Stimulated activated CD4-positive, alpha-beta T cell treated with anti-CD3 and anti-CD28 coated beads, Interleukin-4, amount 100 ng/mL, for 24 hours (primary cell): ENCODE data around the gene KIF23.
"Not testable (repeated sequence)": the region's sequence is repeated elsewhere in the genome, so short reads cannot be mapped to it uniquely, and the experiment has no call there.

ENCODE experiments used
- DNase-seq: peaks from one replicate; pipeline ENCODE4 v3.0.0-alpha.2; 2020

The KIF23 gene

GRCh38 chr15:69413822-69414700 lies at the start of gene KIF23:
Gene KIF23 (plus strand): TSS chr15:69414349. CDS start chr15:69414466, 117 bp downstream.
- DNase-seq: peak; percentile 92

- no peak for DNase-seq
Observed at GRCh38 chr15:69367236-69367635, 46.9 kb upstream of the KIF23 start.

- DNase-seq: no peak
Observed at GRCh38 chr15:69369631-69370030, 44.5 kb upstream of the KIF23 start.

- no peak for DNase-seq
Observed at GRCh38 chr15:69373406-69373805, 40.7 kb upstream of the KIF23 start.

GRCh38 chr15:69375151-69375790 lies 38.9 kb upstream of the KIF23 start:
- no peak for DNase-seq

DNA sequence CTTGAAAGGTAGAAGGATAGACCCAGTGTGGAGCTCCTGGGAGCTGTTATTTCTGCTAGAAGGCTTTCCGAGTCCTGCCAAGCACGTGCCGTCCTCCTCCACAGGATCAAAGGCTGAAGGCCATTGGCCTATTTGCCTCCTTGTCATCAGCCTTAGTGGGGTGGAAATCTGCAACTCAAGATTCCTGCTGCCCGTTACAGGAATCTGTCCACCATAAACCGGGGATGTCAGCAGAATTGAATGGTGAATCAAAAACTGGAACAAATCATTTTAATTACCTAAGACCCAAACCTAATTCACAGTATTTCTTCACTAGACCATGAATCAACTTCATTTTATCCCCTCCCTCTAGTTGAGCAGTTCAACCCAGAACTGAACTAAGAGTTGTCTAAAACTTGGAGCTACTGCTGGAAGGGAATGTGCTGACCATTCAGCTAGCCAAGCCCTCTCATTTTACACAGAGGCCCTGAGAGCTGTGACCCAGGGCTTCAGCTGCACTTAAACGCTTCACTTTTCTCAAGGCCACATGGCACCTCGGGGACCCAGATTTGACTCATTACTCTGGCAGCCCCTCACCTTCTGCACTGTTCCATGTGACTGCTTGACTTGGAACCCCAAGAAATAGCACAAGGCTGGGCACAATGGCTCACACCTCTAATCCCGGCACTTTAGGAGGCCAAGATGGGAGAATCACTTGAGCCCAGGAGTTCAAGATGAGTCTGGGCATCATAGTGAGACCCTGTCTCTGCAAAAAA lies 36.8 kb upstream of the KIF23 start:
- DNase-seq: no peak

- no peak for DNase-seq
Observed at GRCh38 chr15:69380100-69380725, 33.9 kb upstream of the KIF23 start.

- DNase-seq: no peak
Observed at GRCh38 chr15:69380726-69381105, 33.4 kb upstream of the KIF23 start.

DNA sequence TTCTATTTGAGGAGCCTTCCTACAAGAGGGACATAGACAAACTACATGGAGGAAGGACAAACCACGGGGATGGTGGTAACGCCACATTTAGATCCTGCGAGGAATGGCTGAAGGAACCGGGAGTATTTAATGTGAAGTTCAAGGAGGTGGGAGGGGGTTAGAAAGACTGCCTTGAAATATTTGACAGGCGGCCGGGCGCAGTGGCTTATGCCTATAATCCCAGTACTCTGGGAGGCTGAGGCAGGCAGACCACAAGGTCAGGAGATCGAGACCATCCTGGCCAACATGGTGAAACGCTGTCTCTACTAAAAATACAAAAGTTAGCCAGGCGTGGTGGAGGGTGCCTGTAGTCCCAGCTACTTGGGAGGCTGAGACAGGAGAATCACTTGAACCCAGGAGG lies 32.0 kb upstream of the KIF23 start:
- not testable (repeated sequence) for DNase-seq

DNA sequence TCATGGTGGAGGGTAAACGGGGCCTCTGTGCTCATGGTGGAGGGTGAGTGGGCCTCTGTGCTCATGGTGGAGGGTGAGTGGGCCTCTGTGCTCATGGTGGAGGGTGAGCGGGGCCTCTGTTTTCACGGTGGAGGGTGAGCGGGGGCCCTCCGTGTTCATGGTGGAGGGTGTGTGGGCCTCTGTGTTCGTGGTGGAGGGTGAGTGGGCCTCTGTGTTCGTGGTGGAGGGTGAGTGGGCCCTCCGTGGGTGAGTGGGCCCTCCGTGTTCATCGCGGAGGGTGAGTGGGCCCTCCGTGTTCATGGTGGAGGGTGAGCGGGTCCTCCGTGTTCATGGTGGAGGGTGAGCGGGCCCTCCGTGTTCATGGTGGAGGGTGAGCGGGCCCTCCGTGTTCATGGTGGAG lies 30.1 kb upstream of the KIF23 start:
- DNase-seq: not testable (repeated sequence)

GRCh38 chr15:69384626-69385598 lies 29.2 kb upstream of the KIF23 start:
- DNase-seq: no peak

DNA sequence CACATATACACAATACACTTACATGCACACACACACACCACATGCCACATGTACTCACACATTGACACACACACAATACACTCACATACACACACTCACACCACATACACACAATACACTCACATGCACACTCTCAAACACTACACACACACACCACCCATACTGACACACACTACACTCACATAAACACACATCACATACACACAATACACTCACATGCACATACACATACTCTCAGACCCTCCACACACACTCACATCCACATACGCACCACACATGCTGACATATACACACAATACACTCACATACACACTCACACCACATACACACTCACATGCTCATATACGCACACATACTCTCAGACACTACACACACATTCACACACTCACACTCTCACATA lies 28.3 kb upstream of the KIF23 start:
- DNase-seq: no peak

DNA sequence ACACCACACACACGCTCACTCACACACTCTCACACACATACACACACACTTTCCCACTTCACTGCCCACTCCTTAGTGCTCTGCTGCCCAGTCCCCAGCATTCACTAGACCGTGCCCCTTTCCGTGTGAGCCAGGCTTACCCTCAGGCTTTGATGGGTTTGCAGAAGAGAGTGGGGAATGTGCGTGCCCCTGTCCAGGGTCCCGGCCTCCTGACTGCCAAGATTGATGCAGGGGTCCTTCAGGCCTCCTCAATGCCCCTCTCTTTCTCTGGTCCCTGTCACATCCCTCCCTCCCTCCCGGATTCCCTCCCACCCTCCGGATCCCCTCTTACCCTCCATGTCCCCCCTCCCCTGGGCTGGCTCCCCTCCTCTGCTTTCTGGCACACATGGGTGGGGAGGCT lies 27.9 kb upstream of the KIF23 start:
- no peak for DNase-seq

DNA sequence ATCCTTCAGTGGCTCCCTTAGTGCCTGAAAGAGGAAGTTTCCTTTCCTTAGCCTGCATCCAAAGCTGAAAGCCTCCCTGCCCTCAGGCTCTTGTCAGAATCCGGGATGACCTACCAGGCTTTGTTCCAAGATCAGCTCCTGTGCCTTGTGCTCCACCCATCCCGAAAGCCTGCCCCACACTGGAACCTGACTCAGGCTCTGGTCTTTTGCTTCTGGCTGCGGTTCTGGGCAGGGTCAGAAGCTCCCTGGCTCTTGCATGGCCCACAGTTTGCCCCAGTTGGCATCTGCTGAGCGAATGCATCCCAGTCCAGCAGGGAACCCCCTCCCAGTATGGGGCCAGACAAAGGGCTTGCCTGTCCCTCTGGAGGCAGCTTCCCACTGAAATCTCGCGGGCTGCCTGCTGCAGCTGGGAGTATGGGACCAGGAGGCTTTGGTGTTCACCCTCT lies 25.9 kb upstream of the KIF23 start:
- DNase-seq: no peak

GRCh38 chr15:69389426-69389825 lies 24.7 kb upstream of the KIF23 start:
- DNase-seq: no peak

- DNase-seq: no peak
Observed at GRCh38 chr15:69390575-69390974, 23.6 kb upstream of the KIF23 start.

- DNase-seq: no peak
Observed at GRCh38 chr15:69391046-69391757, 22.9 kb upstream of the KIF23 start.

DNA sequence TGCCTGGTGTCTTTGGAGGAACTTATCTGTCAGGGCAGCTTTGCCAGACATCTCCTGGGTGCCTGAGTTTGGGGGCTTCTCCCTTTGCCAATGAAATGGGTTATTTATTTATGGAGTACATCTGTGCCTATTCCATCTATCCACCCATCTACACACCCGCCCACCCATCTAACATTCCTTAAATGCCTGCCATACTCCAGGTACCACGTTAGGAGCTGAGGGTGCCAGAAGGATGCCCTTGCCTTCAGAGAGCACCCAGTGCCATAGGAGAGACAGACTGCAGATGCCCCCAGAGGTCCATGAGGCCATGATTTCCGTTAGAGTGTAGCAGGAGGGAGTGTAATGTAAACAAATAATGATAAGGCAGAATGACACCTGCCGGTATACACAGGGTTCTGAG lies 21.8 kb upstream of the KIF23 start:
- no peak for DNase-seq

- no peak for DNase-seq
Observed at GRCh38 chr15:69393831-69394491, 20.2 kb upstream of the KIF23 start.

- peak; percentile 89 for DNase-seq
Observed at GRCh38 chr15:69394556-69395282, 19.4 kb upstream of the KIF23 start.
